HG02884 (cell line): ENCODE measurements around the gene NCAM2.

Source experiments
- ATAC-seq: cut with Tn5 transposase; IDR thresholded peaks from one replicate; pipeline ENCODE4 v1.9.1; 2021; ENCODE audit warnings: mild to moderate bottlenecking, moderate library complexity; ENCODE audit not compliant: unreplicated experiment

Gene NCAM2

DNA sequence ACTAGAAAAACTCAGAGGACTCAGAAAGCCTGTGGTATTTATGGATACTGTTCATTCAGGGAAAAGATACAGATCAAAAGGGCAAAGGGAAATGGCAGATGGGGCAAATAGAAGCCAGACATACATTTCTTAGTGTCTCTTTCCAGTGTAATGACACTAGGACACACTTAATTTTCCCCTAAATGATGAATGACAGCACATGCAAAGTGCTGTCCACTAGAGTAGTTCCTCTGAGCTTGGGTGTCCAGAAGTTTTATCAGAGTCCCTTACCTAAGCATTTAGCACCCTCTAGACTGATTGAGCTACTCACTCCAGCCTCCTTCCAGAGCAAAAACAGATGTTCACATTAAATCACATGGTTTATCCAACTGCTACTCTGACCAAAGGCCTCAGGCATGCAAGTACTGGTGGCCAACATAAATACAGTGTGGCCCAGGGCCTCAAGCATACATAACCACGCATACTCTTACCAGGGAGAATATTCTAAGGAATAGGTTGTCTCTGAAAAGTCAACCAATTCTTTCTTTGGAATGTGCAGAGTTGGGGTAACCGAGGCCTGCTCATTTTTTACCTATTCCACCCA lies 166.9 kb downstream of the NCAM2 start:
- no peak for ATAC-seq

DNA sequence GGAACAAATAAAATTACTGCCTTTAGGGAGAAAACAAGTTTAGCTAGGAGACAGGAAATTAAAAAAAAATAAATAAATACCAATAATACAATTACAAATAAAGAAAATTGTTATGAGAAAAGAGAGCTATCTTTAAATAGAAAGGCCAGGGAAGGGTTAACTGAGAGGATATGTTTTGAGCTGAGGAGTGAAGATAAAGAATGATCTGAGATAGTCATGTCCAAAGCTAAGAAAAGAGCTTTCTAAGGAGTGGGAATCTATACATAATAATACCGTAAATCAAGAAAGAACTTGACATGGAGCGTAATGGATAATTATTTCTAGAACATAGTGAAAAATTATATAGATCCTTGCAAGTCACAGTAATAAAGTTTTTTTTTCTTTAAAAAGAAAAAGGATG lies 176.5 kb downstream of the NCAM2 start:
- ATAC-seq = no peak

DNA sequence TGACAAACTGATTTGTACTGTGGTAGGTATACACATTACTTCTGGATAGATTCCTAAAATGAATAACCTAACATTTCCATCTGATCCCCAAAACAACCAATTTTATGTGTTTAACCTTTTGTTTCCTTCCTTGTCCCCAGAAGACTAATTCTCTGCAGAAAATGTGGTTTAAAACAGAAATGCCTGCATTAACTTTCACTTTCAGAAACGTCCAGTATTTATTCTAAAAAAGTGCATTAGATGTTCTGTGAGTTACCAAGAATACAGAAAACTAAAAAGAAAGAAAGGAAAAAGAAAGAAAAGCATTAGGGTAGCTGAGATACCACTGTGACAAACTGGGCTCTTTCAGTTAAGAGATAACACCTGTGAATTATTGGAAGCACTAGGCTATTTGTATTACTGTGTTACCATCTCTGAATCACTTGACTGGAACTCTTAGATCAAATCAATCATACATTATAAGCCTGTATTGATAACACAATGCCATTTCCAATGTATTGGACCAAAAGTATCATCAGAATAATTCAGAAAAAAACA lies 177.7 kb downstream of the NCAM2 start:
- ATAC-seq = no peak

DNA sequence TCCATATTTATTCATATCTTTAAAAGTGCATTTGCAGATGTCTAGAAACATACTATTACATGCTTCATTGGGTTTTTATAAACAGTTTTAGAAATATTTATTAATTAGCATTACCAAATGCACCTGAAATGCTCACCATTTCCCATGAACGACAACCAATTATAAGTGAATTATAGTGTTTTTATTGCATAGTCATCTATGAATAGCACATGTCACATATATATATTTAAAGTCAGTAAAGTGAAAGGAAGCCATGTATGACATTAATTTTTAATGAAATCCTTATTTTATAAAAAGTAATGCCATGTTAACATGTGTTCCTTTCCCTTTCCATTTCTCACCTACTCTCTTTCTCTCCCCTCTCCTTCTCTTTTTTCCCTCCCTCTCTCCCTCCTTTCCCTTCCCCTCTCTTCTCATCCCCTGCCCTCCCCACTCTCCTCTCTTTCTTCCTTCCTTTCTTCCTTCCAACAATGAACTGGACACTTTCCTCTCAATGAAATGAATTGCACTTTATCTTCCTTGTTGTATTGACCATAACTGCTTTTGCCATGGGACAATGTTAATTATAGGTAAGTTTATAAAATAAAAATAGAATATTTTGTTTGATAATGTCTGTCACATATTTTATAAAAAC lies 179.3 kb downstream of the NCAM2 start:
- ATAC-seq = no peak

DNA sequence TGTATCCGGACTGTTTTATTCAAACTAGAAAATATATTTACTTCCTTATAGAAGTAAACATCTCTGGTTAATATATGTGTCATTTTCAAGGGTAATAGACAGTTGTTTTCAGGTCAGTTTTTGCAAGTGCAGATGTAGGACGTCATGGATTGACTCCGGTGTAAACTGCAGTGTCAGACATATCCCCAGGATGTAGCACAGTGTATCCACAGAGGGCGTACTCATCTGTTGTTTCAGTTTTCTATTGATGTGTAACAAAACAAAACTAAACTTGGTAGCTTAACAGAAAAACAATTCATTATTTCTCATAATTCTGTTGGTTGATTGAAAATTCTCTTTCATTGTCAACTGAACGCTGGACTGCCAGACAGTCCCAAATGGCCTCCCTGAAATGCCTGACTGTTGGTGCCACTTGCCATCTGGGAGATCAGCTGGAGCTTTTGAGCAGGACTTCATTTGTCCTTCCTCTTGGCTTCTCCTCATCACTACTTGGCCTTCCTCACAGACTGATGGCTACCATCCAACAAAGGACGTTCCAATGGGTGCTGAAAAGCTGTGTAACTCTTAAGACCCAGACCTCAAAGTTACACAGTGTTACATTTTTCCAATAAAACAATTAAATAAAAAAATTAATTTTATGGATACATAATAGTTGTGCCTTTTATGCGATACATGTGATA lies 181.6 kb downstream of the NCAM2 start:
- no peak for ATAC-seq

DNA sequence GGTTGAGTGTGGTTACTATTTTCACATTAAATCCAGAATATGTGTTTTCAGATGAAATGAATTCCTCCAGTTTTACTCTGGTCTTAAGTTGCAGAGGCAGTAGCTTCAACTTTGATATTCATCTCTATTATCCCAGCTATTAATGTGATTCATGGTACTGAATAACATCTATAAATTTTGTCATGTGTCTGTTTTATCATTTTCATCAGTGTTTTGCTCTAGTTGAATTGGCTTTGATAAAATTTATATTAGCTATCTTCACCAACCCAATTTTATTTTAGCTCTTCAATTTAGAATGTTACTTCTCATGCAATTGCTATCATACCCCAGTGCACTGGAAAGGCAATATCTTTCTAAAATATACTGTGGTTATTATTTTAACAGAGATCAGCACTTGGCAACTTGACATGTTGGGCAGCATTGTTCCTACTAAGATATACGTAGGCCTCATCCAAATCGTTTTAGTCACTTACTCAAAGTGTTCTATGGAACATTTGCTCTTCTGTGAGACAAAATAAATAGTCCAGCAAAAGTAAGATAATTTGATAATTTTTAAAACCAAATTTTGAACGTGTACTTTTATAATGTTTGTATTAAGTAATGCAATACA lies 184.3 kb downstream of the NCAM2 start:
- no peak for ATAC-seq

DNA sequence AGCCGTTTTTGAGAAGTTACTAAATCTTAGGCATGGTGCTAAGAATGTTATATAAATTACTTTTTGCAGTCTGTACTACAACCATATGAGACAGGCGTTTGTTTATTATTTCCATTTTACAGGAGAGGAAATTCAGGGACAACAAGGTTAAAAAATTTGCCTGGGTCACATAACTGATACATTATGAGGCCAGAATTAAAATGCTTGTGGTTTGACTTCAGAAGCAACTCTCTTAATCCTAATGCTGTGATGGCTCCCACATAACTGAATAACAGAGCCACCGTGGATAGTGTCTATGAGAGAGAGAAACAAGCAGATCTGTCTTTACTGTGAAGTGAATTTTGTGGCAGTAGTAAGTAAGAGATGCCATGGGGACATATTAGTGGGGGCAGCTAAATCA lies 184.9 kb downstream of the NCAM2 start:
- no peak for ATAC-seq

DNA sequence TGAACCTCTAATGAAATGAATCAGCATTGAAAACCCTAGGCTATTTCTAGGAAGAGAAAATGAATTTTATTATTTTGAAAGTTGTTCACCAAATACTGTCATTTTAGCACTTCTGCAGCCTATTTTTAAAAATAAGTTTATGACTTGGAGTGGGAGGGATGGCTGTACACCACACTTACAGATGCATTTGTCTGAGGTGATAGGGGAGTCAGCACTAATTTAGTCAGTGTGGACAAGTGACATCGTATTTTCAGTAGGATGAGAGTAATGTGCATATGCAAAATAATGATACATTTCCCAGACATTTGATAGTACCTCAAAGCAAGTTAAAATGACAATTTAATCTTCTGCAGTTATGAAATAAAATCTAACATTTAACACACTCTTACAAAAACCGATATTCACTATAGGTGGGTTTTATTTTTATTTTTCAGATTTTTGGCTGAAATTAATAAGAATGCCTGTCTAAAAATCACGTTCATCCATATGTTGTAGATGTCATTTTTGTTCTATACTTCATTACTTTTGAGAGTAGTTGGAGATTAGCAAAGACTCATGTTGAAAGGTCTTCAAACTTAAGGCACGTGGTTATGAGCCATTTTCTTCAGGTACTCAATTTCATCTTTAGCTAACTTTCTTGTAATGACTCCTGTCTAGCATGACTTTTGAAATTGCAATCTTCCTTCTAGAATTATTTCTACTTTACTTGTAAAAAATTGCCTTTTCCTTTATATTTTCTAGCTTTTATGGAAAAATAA lies 186.7 kb downstream of the NCAM2 start:
- no peak for ATAC-seq

DNA sequence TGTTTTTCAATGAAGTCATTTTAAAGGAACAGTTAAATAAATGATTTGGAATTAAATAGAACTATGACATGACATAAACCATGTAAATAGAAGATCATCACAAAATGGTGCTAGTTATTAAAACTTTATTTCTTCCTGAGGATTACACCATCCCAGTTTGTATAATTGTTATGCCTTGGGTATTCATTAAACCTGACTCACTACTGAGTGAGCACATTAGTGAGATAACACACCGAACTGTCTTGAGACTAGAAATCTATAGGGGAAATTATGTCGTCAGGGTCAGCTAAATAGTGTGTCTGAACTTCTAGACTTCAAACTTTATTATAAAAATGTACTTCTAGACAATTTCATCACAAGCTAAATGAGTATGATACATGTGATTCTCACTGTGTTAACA lies 189.4 kb downstream of the NCAM2 start:
- no peak for ATAC-seq

DNA sequence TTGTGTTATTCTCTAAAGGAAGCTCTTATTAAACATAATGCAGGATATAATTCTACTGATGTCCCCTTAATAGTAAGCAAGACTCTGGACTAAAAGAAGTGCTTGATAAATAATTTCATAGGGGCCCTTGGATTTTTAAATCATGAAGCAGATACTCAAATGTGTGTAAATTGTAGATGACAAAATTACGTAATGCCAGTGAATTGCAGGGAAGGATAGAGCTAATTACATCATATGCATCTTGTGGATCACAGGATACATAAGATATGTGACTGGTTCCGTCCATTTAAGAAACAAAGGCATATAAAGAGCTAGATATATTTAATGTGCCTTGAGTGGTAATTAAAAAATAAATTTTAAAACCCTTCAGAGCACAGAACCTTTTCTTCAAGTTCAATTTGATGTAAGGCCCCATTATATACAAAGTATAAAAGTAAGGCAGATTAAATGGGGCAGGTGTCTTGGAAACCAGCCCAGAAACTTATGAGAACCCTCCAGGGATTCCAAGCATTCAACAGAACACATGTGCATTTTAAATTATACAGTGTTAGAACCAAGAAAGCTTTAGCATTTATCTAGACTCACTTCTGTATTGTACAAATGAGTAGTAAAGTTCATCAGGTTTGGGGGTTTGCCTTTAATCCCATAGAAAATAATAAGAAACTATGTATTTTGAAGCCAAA lies 190.4 kb downstream of the NCAM2 start:
- ATAC-seq = no peak

DNA sequence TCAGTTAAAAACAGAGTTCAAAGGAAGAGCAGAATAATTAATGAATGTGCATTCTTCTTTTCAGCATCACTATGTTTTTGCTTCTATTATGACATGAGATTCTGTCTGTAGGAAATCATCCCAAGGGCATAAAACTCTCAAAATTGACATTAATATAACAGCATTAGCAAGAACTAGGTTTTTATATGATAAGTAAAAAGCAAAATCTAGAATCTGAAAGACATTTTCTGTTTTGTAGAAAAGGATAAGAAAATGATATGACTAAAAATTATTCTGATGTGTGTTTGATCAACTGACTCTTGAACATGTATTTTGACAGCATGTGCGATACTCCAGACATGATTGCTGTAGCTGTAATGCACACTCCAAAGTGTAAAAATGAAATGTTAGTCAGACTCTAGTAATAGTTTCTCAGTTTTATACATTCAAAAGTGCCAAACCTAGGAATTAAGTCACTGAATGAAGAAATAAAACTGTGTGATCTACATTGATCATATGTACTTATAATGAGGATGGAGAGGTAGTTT lies 197.3 kb downstream of the NCAM2 start:
- ATAC-seq = no peak

DNA sequence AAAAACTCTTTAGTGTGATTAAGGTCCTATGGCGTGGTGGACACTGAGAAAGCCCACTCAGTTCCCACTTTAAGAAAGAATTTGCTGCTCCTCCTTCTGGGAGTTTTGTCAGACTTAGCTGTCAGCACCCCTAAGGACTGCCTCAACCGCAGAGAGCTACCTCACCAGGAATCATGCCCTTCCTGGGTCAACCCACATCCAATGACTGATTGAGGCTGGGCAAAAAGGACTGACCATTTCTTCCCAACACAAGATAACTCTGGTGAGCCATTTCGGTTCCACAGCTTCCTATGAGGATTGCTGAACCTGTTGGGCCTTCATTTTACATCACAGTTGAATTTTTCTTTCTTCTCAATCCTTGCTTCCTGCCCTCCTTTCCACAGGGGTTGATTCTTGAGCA lies 197.9 kb downstream of the NCAM2 start:
- ATAC-seq = no peak

DNA sequence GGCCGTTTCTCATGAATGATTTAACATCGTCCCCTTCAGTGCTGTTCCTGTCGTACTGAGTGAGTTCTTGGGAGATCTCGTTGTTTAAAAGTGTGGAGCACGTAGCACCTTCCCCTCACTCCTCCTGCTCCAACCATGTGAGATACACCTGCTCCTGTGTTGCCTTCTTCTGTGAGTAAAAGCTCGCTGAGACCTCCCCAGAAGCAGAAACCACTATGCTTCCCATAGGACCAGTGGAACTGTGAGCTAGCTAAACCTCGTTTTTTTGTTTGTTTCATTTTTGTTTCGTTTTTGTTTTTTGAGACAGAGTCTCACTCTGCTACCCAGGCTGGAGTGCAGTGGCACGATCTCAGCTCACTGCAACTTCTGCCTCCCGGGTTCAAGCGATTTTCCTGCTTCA lies 198.6 kb downstream of the NCAM2 start:
- no peak for ATAC-seq

DNA sequence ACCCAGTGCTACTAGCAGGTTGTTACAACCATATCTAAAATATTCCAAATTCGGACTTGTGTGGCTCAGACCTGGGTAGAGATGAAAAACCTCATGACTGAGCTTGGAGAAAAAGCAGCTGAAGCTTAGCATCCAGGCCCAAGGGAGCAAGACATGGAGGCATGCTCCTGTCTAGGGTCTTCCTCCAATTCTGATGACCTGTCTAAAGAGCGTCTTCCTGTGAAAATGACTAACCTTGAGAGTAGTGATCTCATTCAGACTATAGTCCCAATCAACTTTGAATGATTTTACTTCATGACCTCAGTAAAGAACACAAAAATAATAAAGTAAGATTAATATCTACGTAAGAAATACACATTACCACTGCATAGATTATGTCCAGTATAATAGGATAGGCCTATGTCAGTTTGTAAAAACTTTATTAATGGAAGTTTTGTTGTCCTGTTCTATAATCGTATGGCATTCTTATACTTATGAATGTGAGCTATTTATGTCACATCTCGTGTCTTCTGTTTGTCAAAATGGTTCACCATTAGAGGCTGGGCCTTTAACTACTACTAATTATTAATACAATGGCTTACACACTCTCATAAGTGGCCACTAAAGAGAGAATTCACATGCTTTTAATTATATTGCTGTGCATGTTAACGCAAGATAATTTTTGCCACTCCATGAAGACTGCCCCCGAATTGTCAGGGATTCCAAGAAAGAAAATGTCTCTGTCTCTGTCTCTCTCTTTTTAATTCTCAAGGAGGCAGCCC lies 201.3 kb downstream of the NCAM2 start:
- ATAC-seq = no peak

DNA sequence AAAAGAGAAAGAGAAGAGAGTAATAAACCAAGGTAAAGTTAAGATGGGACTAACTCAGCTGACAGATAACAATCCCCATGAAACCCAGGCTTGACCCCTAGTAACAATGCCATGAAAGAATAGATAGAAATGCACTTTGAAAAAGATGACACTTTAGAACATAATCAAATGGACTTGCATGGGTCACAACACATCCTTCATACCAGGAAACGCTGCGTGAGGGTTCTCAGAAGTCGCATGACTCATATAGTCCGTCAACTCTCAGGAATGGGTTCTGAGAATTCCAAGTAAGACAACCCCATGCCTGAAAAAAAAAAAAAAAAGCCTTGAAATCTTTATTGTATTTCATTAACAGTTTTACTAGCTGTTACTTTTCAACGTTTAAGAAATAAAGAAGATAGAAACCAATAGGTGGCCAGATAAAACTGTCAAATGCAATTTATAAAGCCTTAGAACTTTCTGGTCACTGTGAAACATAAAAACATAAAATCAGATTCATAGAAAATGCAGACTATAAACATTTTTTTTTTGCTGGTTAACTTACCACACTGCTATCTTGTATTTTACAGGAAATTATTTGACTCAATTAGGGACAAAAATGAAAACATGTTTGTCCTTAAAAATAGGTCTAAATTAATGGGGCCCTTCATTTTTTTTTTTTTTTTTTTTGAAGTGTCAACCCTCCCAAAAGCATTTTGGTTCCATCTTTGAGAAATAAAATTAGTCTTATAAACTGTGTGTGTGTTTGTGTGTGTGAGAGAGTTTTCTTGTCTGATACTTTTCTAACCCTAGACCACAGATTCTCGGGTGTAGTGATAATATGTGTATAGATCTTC lies 202.1 kb downstream of the NCAM2 start:
- ATAC-seq = no peak

DNA sequence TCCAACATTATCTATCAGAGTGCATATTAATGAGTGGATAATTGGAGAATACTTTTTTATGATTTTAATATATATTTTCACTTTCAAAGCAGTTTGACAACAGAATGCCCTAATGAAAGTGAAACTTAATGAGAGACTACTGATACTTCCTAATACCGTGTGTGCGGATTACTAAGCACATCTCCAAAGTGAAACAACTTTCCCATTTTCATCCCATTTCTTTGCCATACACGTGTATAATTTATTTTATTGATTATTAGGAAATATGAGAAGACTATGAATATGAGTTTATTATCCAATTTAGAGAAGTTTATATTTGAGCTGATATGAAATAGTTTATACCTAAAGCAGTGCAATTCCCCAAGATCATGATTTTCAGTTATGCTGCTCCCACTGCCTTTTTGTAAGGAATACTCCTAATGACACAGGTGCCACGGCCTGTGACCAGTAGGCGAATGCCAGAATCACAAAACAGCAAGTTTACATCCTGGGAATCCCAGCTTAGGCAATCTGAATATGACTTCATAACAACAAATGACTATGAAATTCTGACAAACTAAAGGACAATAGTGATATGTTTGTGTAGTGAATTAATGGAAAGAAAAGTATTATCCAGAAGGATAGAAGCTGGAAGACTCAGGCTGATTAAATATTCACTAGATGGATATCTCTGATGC lies 202.9 kb downstream of the NCAM2 start:
- no peak for ATAC-seq

DNA sequence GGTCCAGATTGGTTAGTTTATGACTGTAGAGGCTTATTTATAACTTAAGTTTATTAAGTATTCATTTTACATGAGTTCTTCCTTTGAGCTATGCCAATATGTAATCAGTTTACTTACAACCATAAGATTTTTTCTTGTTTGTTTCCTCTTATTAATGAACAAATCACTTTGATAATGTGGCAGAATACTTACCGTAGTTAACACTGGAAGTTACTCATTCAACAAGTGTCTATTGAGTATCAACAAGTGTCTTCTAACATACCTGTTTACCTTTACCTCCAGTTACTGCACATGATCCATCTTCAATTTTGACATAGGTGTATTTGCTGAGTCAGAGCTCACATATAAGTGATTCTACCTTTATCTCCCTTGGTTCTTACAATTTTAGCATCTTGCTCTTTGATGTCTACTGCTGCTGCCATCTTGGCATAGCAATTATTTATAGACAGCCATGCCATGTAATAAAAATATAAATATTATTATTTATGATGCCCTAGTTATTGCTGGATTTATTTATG lies 205.7 kb downstream of the NCAM2 start:
- ATAC-seq = no peak
